Brain pericyte (primary cell): ENCODE data around the gene ERC2.

Experiments used
- DNase-seq: peaks from one replicate; pipeline ENCODE4 v3.0.0-alpha.2; 2012; ENCODE audit warnings: low read depth, low spot score

ERC2 gene

DNA sequence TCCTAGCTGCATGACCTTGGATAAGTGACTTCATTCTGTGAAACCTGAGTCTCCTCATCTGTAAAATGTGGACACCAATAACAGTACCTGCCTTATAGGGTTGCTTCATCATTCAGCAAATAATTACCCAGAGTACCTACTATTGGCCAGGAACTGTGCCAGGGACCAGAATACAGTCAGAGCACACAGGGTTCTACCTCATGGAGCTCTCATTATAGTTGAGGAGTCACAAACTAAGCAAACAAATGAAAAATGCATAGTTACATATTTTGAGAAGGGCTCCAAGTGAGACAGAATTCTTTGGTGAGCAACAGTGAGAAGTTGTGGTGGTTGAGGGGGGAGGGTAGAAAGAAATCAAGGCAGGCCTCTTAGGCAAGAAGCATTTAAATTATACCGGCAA is 672.5 kb downstream of the ERC2 start:
- no peak for DNase-seq

DNA sequence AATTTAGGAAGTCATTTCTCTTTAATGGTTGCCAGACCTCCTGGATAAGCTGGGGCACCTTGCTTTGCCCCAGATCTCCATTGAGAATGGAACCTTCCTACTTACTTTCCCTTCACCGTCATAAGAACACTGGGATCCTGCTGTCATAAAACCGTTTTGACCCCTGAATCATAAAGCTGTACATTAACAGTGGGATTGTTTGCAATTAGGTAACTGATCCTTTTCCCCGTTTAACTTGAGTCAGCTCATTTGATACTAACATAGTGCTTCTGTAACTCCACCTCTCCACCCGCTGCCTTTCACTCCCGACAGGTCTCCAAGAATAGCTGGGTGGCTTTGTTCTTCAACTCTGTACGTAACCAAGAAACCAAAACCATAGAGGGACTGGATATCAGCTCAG is 673.0 kb downstream of the ERC2 start:
- no peak for DNase-seq

DNA sequence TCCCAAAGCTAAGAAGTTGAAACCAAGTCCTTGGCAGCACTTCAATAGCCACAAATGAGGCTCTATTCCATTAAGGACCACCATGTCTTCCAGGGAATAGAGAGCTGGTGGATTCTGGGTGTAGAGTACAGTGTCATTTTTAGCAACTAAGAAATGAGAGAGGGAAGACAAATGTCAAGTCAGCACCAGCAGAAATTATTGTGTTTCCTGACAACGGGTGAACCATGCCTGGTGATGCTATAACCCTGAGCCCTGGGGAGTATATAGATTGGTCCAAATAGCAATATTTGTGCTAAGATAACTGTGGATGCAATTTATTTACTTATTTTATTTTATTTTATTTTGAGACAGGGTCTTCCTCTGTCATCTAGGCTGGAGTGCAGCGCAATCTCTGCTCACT is 675.5 kb downstream of the ERC2 start:
- no peak for DNase-seq

DNA sequence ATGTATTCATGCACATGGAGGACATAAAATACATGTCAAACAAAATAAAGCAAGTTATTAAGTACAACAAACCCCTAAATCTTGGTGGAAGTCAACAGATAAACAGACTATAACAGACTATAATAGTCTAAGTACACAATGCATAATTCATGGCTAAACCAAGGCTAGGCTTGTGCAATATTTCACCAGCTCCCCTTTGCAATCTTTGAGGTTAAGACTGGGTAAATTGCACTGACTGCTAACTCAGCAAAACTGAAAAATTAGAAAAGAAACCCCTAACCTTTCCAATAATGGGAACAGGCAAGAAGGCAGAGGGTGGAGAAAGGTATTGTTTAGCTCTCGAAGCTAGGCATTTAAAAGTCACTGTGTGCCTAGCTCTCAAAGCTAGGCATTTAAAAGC is 676.3 kb downstream of the ERC2 start:
- DNase-seq = no peak

DNA sequence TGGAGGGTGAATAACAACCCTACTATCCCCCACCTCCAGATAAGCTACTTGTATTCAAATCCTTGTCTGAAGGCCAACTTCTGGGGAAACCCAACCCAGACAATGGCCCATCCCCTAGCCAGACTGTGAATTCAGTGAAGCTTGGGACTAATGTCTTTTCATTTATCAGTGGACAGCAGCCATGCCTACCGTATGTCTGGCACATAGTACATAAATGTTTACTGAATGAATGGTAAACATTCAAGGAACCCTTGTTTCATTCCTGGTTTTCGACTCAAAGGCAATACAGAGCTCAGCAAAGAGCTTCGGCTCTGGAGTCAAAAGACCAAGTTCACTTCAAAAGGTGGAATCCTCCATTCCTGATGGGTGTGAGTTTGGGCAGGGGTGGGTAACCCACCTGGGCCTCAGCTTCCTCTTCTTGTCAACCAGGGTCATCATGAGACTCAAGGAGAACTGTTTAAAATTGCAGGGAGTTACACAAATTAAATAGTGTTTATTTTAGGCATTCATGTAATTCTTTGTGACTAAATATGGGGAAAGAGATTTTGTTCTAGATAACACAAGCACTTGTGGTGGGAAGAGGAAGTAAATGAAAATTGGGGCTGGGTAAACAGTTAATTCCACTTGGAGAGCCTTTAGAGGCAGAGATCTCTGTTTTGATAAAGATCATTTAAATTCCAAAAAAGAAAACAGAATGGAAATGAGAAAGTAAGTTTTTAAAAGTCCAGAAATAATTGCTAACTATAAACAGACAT is 677.5 kb downstream of the ERC2 start:
- no peak for DNase-seq

DNA sequence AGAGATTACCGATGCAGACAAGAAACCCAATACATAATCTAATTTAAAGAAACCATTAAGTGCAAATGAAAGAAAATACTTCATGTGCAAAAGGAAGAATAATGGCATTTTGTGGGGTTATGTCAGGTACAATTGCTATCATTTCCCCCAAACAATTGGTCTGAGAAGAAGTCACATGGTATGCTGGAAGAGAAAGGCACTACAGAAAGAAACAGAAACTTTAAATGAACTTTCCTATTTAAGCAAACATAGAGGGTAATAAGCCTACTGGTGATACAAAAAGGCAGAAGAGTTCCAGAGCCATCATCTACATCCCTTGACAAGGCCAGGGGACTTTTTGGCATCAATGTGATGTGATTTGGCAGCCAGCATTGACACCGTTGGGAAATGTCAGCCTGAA is 678.8 kb downstream of the ERC2 start:
- DNase-seq = no peak

DNA sequence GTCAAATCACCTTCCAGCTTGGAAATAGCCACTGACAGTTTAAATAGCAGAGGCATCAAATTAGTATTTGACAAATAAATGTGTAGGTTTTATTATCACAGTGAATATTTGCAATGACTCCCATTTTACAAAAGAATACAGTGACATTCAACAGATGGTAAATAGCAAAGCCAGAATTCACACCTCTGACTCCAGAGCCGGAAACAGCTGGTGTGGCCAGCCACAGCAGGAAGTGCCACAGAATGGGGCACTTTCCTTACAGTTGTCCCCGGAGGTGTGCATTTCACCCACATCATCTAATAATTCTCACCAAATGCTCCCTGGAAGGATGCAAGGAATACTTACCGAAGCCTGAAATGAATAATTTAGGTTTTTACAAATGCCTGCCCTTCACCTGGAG is 685.5 kb downstream of the ERC2 start:
- DNase-seq = no peak

DNA sequence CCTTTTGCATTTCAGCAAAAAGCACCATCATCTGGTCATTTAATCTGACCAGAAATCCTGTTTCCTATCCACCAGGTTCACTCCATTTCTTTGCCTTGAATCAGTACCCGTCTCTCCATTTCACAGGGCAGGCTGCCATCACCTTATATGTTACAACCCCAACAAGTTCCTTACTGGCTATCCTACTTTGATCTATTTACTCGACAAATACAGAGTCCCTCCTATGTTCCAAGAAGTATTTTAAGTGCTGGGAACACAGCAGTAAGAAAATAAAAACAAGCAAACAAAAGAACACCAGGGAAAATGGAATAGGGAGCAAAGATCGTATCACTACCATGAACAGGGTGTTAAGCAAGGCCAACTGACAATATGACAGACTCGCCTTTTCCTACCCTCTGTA is 685.9 kb downstream of the ERC2 start:
- no peak for DNase-seq

DNA sequence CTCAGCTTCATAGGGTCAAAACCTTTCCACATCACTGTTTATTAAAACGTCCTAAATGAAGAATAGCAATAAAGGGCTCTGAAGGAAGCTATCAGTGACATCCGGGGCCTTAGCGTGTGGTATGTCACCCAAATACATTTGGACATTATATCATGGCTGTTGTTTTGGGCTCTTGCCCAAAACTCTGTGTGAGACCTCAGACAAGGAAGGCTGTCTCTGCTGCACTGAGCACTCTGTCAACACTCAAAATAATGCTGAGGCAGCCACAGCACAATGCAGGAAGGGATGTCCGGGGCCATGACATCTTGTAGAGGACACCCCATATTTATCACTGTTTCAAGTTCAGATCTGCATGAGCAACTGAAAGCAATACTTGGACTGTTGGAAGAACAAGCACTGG is 687.4 kb downstream of the ERC2 start:
- no peak for DNase-seq

DNA sequence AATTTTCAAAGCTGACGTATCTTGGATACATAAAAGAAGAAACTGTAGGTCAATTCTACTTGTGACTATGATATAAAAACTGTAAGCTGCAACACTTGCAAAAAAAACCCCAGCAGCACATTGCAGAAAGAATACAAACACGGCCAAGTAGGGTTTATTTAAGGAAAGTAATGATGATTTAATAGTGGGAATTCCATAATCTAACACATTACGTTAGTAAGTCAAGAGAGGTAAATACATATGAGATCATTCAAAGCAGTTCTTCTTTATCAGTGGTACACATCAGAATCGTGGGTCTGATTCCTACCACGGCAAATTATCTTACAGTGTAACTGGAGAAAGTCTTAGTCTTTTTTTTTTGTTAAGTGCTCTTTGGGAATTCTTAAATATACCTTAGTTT is 688.7 kb downstream of the ERC2 start:
- no peak for DNase-seq

DNA sequence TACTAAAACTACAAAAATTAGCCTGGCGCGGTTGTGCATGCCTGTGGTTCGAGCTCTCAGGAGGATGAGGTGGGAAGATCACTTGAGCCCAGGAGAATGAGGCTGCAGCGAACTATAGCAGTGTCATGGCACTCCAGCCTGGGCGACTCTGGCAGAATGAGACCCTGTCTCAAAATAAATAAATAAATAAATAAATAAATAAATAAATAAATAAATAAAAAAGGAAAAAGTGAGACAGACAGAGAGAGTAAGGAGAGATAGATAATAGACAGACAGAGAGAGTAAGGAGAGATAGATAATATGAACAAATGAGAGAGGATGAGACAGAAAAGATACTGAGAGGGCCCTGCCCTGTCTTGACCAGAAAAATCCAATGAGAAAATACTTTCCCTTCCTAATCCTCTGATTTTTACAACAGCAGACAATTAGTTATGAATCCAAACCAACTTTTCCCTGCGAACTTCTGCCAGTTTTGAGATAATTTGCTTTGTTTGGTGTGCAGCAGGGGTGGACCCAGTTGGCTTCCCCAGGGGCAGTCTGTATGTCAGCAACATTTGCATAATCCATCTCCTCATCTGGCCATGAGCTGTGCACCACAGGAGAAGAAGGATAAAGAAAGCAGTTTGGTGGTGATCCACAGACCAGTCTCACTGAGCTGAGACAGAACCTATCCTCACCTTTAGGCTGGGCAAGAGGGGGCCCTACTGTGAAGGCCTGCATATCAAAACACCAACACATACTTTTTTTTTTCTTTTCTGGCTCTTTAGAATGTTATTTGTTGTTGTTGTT is 692.7 kb downstream of the ERC2 start:
- DNase-seq = no peak

DNA sequence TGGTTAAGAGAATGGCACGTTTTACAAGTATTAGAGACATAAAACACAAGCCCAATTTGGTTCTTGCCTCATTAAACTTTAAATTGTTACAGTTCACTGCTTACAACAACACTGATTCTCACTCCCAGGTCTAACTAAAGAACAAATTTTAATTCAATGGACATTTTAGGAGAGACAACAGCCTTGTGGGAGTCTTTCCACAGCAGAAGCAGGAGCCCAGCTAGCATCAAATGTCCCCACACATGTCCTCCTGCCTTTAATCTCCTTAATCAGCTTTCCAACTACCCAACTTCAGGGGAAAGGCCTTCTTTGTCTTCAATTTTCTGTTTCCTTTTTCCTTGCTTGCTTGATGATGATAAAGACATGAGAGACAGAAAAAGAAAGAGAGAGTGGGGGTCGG is 693.4 kb downstream of the ERC2 start:
- DNase-seq = no peak

DNA sequence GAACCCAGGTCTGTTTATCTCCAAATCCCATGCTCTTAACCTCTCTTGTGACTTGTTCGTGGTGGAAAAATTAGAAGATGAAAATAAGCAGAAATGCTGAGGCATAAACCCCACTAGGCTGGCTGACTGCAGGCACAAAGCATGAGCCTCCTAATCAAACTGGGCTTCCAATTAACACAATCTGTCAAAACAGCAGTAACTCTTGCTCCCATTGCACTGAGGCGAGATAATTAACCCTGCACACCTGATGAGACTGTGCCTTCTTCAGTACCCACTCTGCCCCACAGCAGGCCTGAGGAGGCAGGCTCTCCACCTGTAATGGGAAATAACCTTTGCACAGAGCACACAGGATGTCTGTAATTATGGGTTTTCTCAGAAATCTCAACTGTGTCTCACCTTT is 696.8 kb downstream of the ERC2 start:
- no peak for DNase-seq

DNA sequence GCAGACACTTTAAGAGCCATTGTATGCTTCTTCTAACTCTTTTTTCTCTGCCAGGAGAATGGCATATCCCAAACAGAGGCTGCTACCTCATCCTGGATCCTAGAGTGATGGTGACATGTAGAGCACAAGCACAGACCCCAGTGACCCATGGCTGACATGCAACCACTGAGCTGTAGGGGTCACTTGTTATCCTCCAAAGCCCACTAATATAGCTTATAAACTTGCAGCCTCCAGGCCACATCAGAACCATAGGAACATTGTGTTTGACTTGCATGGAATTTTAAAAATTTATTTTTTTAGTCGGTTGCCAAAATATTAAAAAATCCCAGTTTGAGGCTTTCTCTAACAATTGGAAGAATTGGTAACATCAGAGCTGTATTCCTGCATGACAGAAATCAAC is 698.2 kb downstream of the ERC2 start:
- no peak for DNase-seq

DNA sequence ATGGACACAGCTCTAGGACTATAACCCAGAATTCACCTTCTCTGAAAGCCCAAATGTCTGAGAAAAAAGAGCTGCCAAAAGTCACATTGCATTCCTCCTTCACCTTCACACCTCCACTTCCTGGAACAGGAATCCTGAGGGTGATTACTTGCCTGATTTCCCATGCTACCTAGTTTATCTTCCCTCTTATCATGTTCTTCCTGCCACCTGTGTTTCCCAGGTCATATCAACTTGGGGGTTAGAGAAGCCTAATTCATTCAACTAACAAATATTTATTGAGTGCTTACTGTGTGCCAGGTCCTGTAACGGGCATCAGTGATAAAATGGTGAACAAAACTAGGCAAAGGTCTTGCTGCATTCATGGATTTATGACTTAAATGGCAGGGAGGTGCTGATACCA is 701.5 kb downstream of the ERC2 start:
- no peak for DNase-seq

DNA sequence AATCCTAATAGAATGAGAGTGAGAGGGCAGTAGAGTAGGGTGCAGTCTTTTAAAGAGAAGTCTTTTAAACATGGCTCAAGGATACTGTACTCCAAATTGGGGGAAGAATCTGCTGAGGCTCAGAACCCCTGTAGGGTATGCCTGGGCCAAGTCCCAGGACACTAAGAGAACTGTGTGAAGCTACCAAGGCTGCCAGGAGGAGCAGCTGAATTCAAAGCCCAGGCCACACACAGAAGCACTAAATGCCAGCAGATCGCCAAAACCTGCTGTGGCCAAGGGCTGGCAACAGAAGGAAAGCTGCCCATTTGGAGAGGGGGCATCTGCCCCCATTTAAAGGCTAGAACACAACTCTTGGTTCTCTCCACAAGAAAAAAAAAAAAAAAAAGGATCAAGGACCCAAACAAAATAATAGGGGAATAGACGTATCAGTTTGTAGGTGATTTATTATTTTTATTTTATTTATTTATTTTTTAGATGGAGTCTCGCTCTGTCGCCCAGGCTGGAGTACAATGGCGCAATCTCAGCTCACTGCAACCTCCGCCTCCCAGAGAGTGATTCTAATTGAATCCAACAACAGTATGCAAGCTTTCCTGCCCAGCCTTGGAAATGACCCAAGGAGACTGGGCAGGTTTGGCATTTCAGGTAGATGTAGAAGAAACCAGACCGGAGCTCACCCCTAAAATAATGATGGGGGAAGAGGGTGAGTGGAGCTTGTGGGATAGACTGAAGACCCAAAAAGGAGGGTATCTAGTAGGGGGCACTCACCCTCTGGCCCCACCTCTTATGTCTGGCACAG is 702.2 kb downstream of the ERC2 start:
- no peak for DNase-seq

DNA sequence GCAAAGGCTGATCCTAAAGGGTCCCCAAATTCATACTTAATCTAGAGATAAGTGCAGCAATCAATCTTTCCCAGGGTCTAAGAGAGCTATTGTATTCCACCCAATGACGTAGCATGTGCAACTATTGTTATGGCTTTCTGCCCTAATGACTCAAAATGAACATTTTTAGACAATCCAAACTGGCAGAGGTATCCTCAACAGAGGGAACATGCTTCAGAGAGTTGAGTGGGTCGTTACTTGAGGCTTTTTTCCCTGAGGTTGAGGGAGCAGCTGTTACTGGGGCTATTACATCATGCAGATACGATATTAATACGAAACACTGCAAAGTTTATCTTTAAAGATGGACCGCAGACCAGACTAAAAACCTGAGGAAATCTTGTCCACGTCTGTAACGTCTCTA is 702.9 kb downstream of the ERC2 start:
- DNase-seq = no peak

DNA sequence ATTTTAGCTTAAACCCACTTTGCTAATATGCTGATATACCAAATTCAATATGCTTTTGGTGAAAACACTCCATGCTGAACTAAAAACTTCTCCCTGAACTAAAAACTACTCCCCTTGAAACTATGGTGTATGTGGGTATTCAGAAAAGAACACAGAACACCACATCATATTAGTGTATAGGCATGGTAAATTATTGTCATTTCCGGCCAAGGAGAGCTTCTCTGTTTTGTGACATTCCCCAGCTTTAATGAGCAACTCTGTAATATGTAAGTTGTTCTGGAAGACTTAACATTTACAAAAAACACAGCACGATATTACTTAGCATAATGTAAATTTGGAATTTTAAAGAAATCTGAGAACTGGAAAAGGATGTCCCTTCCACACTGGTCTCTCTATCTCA is 711.3 kb downstream of the ERC2 start:
- no peak for DNase-seq

DNA sequence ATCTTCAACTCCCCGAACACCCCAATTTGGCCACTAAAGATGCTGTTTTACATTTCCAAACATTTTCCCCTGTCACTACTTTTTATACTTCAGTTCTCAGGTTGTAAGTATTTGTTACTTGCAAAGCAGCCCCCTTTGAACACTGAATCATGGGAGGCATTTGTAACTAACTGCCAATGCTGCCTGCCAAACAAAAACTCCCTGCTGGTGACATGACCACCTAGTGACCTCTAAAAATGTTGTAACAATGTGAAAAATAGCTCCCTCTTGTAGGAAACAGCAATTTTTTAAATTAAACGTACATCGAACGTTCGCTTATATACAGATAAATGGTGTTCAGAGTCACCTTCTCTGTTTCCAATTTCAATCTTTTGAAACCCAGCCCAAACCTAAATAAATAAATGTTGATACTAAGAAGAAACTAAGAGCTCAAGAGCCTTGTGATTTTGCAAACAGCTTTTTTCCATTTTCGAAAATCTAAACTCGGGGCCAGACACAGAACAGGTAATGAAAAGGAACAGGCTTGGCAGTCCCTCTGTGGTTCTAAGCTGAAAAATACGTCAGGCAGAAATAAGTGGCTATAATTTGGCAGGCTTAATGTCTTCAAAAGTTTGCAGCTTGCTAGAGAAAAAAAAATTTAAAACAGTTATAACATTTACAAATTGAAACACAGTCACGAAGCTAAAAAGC is 712.6 kb downstream of the ERC2 start:
- no peak for DNase-seq

DNA sequence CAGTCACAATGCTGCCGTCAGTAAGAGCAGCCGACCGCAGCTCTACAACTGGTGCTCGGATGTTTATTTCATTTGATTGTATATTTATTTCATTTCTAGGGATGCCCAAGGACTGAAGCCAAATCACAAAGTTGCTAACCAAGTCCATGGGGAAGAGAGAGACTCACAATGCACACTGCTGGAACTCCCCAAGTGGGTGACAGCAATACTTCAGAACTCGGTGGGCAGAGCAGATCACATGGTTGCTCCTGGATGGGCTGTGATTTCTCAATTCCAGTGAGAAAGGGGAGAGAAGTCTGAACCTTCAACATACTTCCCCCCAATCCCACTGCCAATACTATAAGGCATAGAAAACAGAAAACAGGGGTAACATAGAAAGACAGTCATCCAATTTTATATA is 715.4 kb downstream of the ERC2 start:
- no peak for DNase-seq

DNA sequence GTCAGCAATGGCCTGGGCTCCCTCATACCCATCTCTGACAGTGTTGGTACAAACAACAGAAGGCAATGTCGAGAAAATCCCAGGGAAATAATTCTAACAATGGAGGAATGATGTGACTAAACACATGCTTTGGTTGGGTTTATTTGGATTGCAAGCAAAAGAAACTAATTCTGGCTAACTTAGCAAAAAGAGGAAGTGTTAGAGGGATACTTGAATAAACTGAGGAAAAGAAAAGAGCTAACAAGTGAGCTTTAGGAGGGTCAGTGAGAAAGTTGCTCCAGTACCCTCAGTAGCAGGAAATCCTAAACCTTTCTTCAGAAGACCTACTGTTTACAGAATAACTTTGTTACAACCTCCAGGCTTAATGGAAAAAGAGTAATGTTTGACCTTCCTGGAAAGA is 716.5 kb downstream of the ERC2 start:
- DNase-seq = no peak

DNA sequence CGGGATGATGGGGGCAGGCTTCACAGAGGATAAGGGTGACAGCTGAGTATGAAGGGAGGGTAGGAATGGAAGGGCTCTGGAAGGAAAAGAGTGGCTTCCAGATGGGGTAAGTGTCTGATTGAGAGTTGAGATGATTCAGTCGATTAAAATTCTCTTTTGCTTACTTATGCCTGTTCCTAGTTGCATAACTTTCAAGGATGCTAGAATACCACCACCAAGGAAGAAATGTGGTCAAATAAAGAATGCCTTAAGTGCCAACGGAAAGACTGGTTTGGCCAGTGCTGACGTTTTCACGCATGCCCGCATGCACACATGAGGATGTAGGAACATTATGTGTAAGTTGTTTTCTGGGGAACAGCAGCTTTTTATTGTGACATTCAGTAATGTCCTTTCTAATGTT is 717.7 kb downstream of the ERC2 start:
- DNase-seq = no peak
